SK-N-SH (cell line): Measurements from ENCODE around the gene PSG6. TPM values are rescaled to one million over a fixed set of nuclear protein-coding genes. Genes with fewer than 3 reads are reported as not detected.
"Not testable (repeated sequence)": the region's sequence is repeated elsewhere in the genome, so short reads cannot be mapped to it uniquely, and the experiment has no call there.

ENCODE experiments used
- CTCF ChIA-PET: fragments of 300-600, 350-600 bp; formaldehyde crosslinking; extraction: SDS; loops from one replicate; lab custom pipeline; 2021; lab: Yijun Ruan, JAX
- POLR2A ChIA-PET: fragments of 350-600 bp; sonication (Branson Sonifier 250); formaldehyde crosslinking; extraction: SDS; loops from one replicate; lab custom pipeline; 2020; ENCODE audit warnings: antibody characterized with exemption, inconsistent platforms; lab: Yijun Ruan, JAX
- DNase-seq: peaks from one replicate; pipeline ENCODE4 v3.0.0; 2012
- H2AFZ ChIP-seq: fragments of 200-600 bp; sonication (generic); 2 replicates; pipeline ENCODE4 v1.8.1; 2016; ENCODE audit warnings: antibody characterized with exemption, mild to moderate bottlenecking, low read depth
- H3F3A ChIP-seq: fragments of 200-600 bp; sonication (generic); replicated peaks from 2 replicates; pipeline ENCODE3; 2016; ENCODE audit warnings: antibody characterized with exemption, mild to moderate bottlenecking; ENCODE audit not compliant: insufficient read depth
- H3K27ac ChIP-seq, 2 experiments: fragments of 200-500 bp in 1 of 2; fragments of 200-600 bp in 1 of 2; sonication (Bioruptor generic) in 1 of 2; sonication (generic), shearing (Covaris generic) in 1 of 2; 2 replicates each; pipeline versions ENCODE4 v1.5.1 to v1.6.1; 2014 to 2016; ENCODE audit warnings: low read depth in 2 of 2, inconsistent platforms in 1 of 2, low read length in 1 of 2, mild to moderate bottlenecking in 1 of 2, mixed read lengths in 1 of 2
- H3K27me3 ChIP-seq: fragments of 200-600 bp; sonication (generic), shearing (Covaris generic); 2 replicates; pipeline ENCODE4 v1.6.1; 2016; ENCODE audit warnings: mixed run types; ENCODE audit not compliant: insufficient read depth
- H3K36me3 ChIP-seq, 2 experiments: fragments of 200-500 bp in 1 of 2; fragments of 200-600 bp in 1 of 2; sonication (Bioruptor generic) in 1 of 2; sonication (generic) in 1 of 2; replicated peaks in 1 of 2; 2 replicates each; pipeline versions ENCODE3 to v1.5.1; 2014 to 2016; ENCODE audit warnings: low read length in 1 of 2, mild to moderate bottlenecking in 1 of 2; ENCODE audit not compliant: insufficient read depth in 2 of 2, control insufficient read depth in 1 of 2
- H3K4me1 ChIP-seq, 2 experiments: fragments of 200-500 bp in 1 of 2; fragments of 200-600 bp in 1 of 2; sonication (Bioruptor generic) in 1 of 2; sonication (generic), shearing (Covaris generic) in 1 of 2; 2 replicates each; pipeline versions ENCODE4 v1.5.1 to v1.6.1; 2014 to 2016; ENCODE audit warnings: low read depth in 1 of 2, low read length in 1 of 2, mixed run types in 1 of 2; ENCODE audit not compliant: insufficient read depth in 2 of 2, control insufficient read depth in 1 of 2
- H3K4me2 ChIP-seq: fragments of 200-600 bp; sonication (generic), shearing (Covaris generic); 2 replicates; pipeline ENCODE4 v1.6.1; 2017; ENCODE audit warnings: mixed run types
- H3K4me3 ChIP-seq, 2 experiments: fragments of 200-500 bp in 1 of 2; fragments of 200-600 bp in 1 of 2; sonication (Bioruptor generic) in 1 of 2; sonication (generic), shearing (Covaris generic) in 1 of 2; 2 replicates each; pipeline versions ENCODE4 v1.5.1 to v1.8.1; 2014 to 2016; ENCODE audit warnings: low read depth in 2 of 2, inconsistent platforms in 1 of 2, low read length in 1 of 2, mild to moderate bottlenecking in 1 of 2, mixed read lengths in 1 of 2, moderate library complexity in 1 of 2
- H3K79me2 ChIP-seq: fragments of 200-600 bp; sonication (generic); 2 replicates; pipeline ENCODE4 v1.8.1; 2017; ENCODE audit warnings: mild to moderate bottlenecking; ENCODE audit not compliant: insufficient read depth
- H3K9ac ChIP-seq: fragments of 200-600 bp; sonication (generic); 2 replicates; pipeline ENCODE4 v1.6.1; 2017; ENCODE audit warnings: mixed run types
- H3K9me2 ChIP-seq: fragments of 200-600 bp; sonication (generic); 2 replicates; pipeline ENCODE4 v1.6.1; 2017; ENCODE audit warnings: mixed run types
- H3K9me3 ChIP-seq: fragments of 200-600 bp; sonication (generic); 2 replicates; pipeline ENCODE4 v1.6.1; 2017; ENCODE audit warnings: mixed run types, mild to moderate bottlenecking, moderate library complexity
- H4K20me1 ChIP-seq: fragments of 200-600 bp; sonication (generic); 2 replicates; pipeline ENCODE4 v1.6.1; 2017; ENCODE audit warnings: mild to moderate bottlenecking, mixed run types; ENCODE audit not compliant: insufficient read depth
- CTCF ChIP-seq: fragments of 200-600 bp; sonication (generic); IDR thresholded peaks from 2 replicates; pipeline ENCODE4 v1.6.1; 2017; ENCODE audit warnings: antibody characterized with exemption, mild to moderate bottlenecking, moderate library complexity
- EZH2phosphoT487 ChIP-seq: fragments of 200-600 bp; sonication (generic); IDR thresholded peaks from 2 replicates; pipeline ENCODE4 v1.6.1; 2017; ENCODE audit warnings: low read depth, mixed run types, mild to moderate bottlenecking, antibody characterized with exemption, moderate library complexity, borderline replicate concordance
- FOXJ3 ChIP-seq: sonication (generic); formaldehyde crosslinking; IDR thresholded peaks from 2 replicates; pipeline ENCODE4 v1.5.1; 2020; ENCODE audit warnings: mild to moderate bottlenecking, missing genetic modification reagents
- MAX ChIP-seq: IDR thresholded peaks from 2 replicates; pipeline ENCODE4 v1.4.0; 2012; ENCODE audit warnings: low read depth
- MEF2A ChIP-seq: IDR thresholded peaks from 2 replicates; pipeline ENCODE4 v1.4.0; 2012; ENCODE audit warnings: low read depth, borderline replicate concordance
- MXI1 ChIP-seq: IDR thresholded peaks from 2 replicates; pipeline ENCODE4 v1.6.1; 2012; ENCODE audit warnings: mild to moderate bottlenecking, low read depth, low read length, improper control_type of control experiment
- POLR2AphosphoS5 ChIP-seq: IDR thresholded peaks from 2 replicates; pipeline ENCODE4 v1.6.1; 2012; ENCODE audit warnings: low read depth, low read length
- RAD21 ChIP-seq: IDR thresholded peaks from 2 replicates; pipeline ENCODE4 v1.6.1; 2012; ENCODE audit warnings: mild to moderate bottlenecking, low read length
- REST ChIP-seq: IDR thresholded peaks from 2 replicates; pipeline ENCODE4 v1.6.1; 2012; ENCODE audit warnings: mild to moderate bottlenecking, low read depth, low read length, moderate library complexity
- RXRA ChIP-seq: IDR thresholded peaks from 2 replicates; pipeline ENCODE4 v1.4.0; 2012; ENCODE audit warnings: low read depth, mild to moderate bottlenecking, borderline replicate concordance
- SMC3 ChIP-seq: IDR thresholded peaks from 2 replicates; pipeline ENCODE4 v1.6.1; 2012; ENCODE audit warnings: low read depth, low read length, improper control_type of control experiment
- TAF1 ChIP-seq: IDR thresholded peaks from 2 replicates; pipeline ENCODE4 v1.6.1; 2012; ENCODE audit warnings: low read depth, mild to moderate bottlenecking, low read length, moderate library complexity, borderline replicate concordance
- YY1 ChIP-seq: IDR thresholded peaks from 2 replicates; pipeline ENCODE4 v1.4.0; 2012; ENCODE audit warnings: low read depth, mild to moderate bottlenecking
- ZBTB33 ChIP-seq: IDR thresholded peaks from 2 replicates; pipeline ENCODE4 v1.4.0; 2012; ENCODE audit warnings: low read depth, borderline replicate concordance
- WGBS: methylation state at CpG from one replicate; pipeline ENCODE4 v1.1.6; 2017; ENCODE audit warnings: low lambda C conversion rate; 5-methylcytosine and 5-hydroxymethylcytosine counted together
- polyA plus RNA-seq, 3 experiments: library from polyadenylated mRNA; depleted of rRNA; stranded (reverse); fragments of >200 nt; gene quantifications; 2 replicates each; pipeline ENCODE4 v1.2.3, GENCODE V29; 2012

Gene PSG6
- polyA plus RNA-seq, 1 of the 3 experiments (the other 2 are of a cell fraction) = not detected

GRCh38 chr19:42930214-42930613 lies 12.5 kb upstream of the PSG6 start:
- H3K9me2 ChIP-seq, H3K9ac ChIP-seq, H3K79me2 ChIP-seq, H3K4me2 ChIP-seq, H3K27me3 ChIP-seq, POLR2A ChIA-PET, H3K27ac ChIP-seq, H2AFZ ChIP-seq, H4K20me1 ChIP-seq, DNase-seq, H3K9me3 ChIP-seq, CTCF ChIA-PET, H3K36me3 ChIP-seq, H3K4me3 ChIP-seq: not testable (repeated sequence)
- TF ChIP-seq SMC3 = peak; percentile 22; the same call in 1 of the 2 replicates
- 0 out of 2 replicates have a peak, but pooled peaks have one; percentile 24 for TF ChIP-seq MAX
- TF ChIP-seq RAD21 = peak; percentile 36; the same call in 1 of the 2 replicates
- peak; percentile 63 for TF ChIP-seq CTCF
- H3K4me1 ChIP-seq = peaks cover 0 to 22% of the 10 kb centered on the region in 2 experiments; a peak in 2 of 4 replicates
- WGBS = 20% methylated on average over 1 of the region's 1 CpG
- peaks cover 26% of the 10 kb centered on the region for H3F3A ChIP-seq

- Histone ChIP-seq H4K20me1 (no peaks in the 10 kb centered on the region), H3K9ac (no peak overlapping the region), H3K4me2 (no peak overlapping the region), H3K79me2 (no peaks in the 10 kb centered on the region), H3K4me3 (no peak overlapping the region), H3K36me3 (no peaks in the 10 kb centered on the region), H3K4me1 (peaks cover 0 to 15% of the 10 kb centered on the region in 2 experiments; a peak in 2 of 4 replicates), H3K27me3 (no peaks in the 10 kb centered on the region), H3K9me3 (no peaks in the 10 kb centered on the region), H2AFZ (no peak overlapping the region), H3F3A (peaks cover 22% of the 10 kb centered on the region), H3K27ac (no peak overlapping the region), H3K9me2 (no peaks in the 10 kb centered on the region)
- TF ChIP-seq MXI1 (no peak), YY1 (no peak), RXRA (no peak), FOXJ3 (CRISPR knock-in tag) (no peak), MEF2A (no peak), MAX (no peak), ZBTB33 (no peak), POLR2AphosphoS5 (no peak), TAF1 (no peak), REST (no peak), SMC3 (no peak), EZH2phosphoT487 (no peak)
- WGBS = 89% methylated on average over 3 of the region's 3 CpGs
- CTCF ChIA-PET = no interaction called here
- DNase-seq = no peak
- POLR2A ChIA-PET = no interaction called here
Observed at GRCh38 chr19:42928896-42929295, 11.2 kb upstream of the PSG6 start.
